Stimulated activated memory B cell treated with anti-CD40 and anti-IgM and Interleukin-4, amounts not matched to agents 10 μg/mL and 1 μg/mL and 100 μg/mL, for 72 hours (primary cell): ENCODE data around the gene WWOX.

Source experiments
- ATAC-seq: fragments of 150-1000 bp; cut with Tn5 transposase; 2 replicates; pipeline ENCODE4 v1.10.0; 2021
- H3K27ac Mint-ChIP-seq: one replicate; pipeline ENCODE4 v1.8.0; 2022; ENCODE audit warnings: mild to moderate bottlenecking, mixed read lengths
- H3K27me3 Mint-ChIP-seq: one replicate; pipeline ENCODE4 v1.8.0; 2022; ENCODE audit warnings: mixed read lengths
- H3K36me3 Mint-ChIP-seq: one replicate; pipeline ENCODE4 v1.8.0; 2022; ENCODE audit warnings: mixed read lengths
- H3K4me1 Mint-ChIP-seq: one replicate; pipeline ENCODE4 v1.8.0; 2022; ENCODE audit warnings: mixed read lengths
- H3K4me3 Mint-ChIP-seq: one replicate; pipeline ENCODE4 v1.8.0; 2022; ENCODE audit warnings: mild to moderate bottlenecking, moderate library complexity, mixed read lengths
- H3K9me3 Mint-ChIP-seq: one replicate; pipeline ENCODE4 v1.8.0; 2022; ENCODE audit warnings: mixed read lengths

Gene WWOX

GRCh38 chr16:78184238-78185183 lies 85.1 kb downstream of the WWOX start:
- no peak for ATAC-seq
- Mint-ChIP-seq H3K27me3 (no peaks in the 10 kb centered on the region), H3K36me3 (peaks cover 6% of the 10 kb centered on the region), H3K9me3 (no peaks in the 10 kb centered on the region), H3K4me1 (peaks cover 14% of the 10 kb centered on the region), H3K27ac (no peak overlapping the region), H3K4me3 (no peak overlapping the region)

GRCh38 chr16:78189121-78189520 lies 89.7 kb downstream of the WWOX start:
- H3K27me3 Mint-ChIP-seq = no peaks in the 10 kb centered on the region
- peaks cover 7% of the 10 kb centered on the region for H3K9me3 Mint-ChIP-seq
- peaks cover 6% of the 10 kb centered on the region for H3K36me3 Mint-ChIP-seq
- no peak overlapping the region for H3K27ac Mint-ChIP-seq
- no peak for ATAC-seq
- H3K4me1 Mint-ChIP-seq = peaks cover 21% of the 10 kb centered on the region
- no peak overlapping the region for H3K4me3 Mint-ChIP-seq

- ATAC-seq = no peak
- Mint-ChIP-seq H3K27me3 (no peaks in the 10 kb centered on the region), H3K9me3 (peaks cover 7% of the 10 kb centered on the region), H3K4me3 (no peak overlapping the region), H3K4me1 (peaks cover 27% of the 10 kb centered on the region), H3K27ac (no peak overlapping the region), H3K36me3 (peaks cover 6% of the 10 kb centered on the region)
Measured at GRCh38 chr16:78192734-78193488, 93.5 kb downstream of the WWOX start.

GRCh38 chr16:78194948-78195347 lies 95.5 kb downstream of the WWOX start:
- Mint-ChIP-seq H3K27ac (no peak overlapping the region), H3K27me3 (no peaks in the 10 kb centered on the region), H3K4me3 (no peak overlapping the region), H3K4me1 (peaks cover 11% of the 10 kb centered on the region), H3K36me3 (peaks cover 4% of the 10 kb centered on the region), H3K9me3 (peaks cover 4% of the 10 kb centered on the region)
- ATAC-seq = no peak

- H3K27me3 Mint-ChIP-seq = no peaks in the 10 kb centered on the region
Measured at GRCh38 chr16:78195797-78196196, 96.3 kb downstream of the WWOX start.

GRCh38 chr16:78196502-78196901 lies 97.0 kb downstream of the WWOX start:
- Mint-ChIP-seq H3K27me3 (no peaks in the 10 kb centered on the region), H3K4me3 (no peak overlapping the region), H3K27ac (no peak overlapping the region), H3K4me1 (peaks cover 6% of the 10 kb centered on the region), H3K36me3 (no peaks in the 10 kb centered on the region), H3K9me3 (no peaks in the 10 kb centered on the region)
- ATAC-seq = no peak

More at GRCh38 chr16:78195797-78196196, 96.3 kb downstream of the WWOX start:
- no peaks in the 10 kb centered on the region for H3K36me3 Mint-ChIP-seq
- H3K27ac Mint-ChIP-seq = no peak overlapping the region
- no peak for ATAC-seq
- peaks cover 6% of the 10 kb centered on the region for H3K4me1 Mint-ChIP-seq
- H3K9me3 Mint-ChIP-seq = no peaks in the 10 kb centered on the region
- no peak overlapping the region for H3K4me3 Mint-ChIP-seq

GRCh38 chr16:78198288-78198687 lies 98.8 kb downstream of the WWOX start:
- H3K9me3 Mint-ChIP-seq = no peaks in the 10 kb centered on the region
- H3K4me3 Mint-ChIP-seq = no peak overlapping the region
- H3K27ac Mint-ChIP-seq = no peak overlapping the region
- H3K27me3 Mint-ChIP-seq = no peaks in the 10 kb centered on the region
- no peaks in the 10 kb centered on the region for H3K36me3 Mint-ChIP-seq
- ATAC-seq = no peak
- H3K4me1 Mint-ChIP-seq = peaks cover 6% of the 10 kb centered on the region

- H3K27ac Mint-ChIP-seq = no peak overlapping the region
- H3K9me3 Mint-ChIP-seq = no peaks in the 10 kb centered on the region
- H3K4me1 Mint-ChIP-seq = peaks cover 6% of the 10 kb centered on the region
- ATAC-seq = no peak
- no peak overlapping the region for H3K4me3 Mint-ChIP-seq
- H3K27me3 Mint-ChIP-seq = no peaks in the 10 kb centered on the region
- no peaks in the 10 kb centered on the region for H3K36me3 Mint-ChIP-seq
Measured at GRCh38 chr16:78199325-78200022, 100.0 kb downstream of the WWOX start.

GRCh38 chr16:78200023-78200389 lies 100.6 kb downstream of the WWOX start:
- ATAC-seq = no peak
- H3K36me3 Mint-ChIP-seq = no peaks in the 10 kb centered on the region

GRCh38 chr16:78200623-78201096 lies 101.2 kb downstream of the WWOX start:
- Mint-ChIP-seq H3K27me3 (no peaks in the 10 kb centered on the region), H3K4me1 (no peaks in the 10 kb centered on the region), H3K9me3 (peaks cover 5% of the 10 kb centered on the region), H3K4me3 (no peak overlapping the region), H3K36me3 (no peaks in the 10 kb centered on the region), H3K27ac (no peak overlapping the region)
- ATAC-seq = no peak

More at GRCh38 chr16:78200023-78200389, 100.6 kb downstream of the WWOX start:
- Mint-ChIP-seq H3K4me3 (no peak overlapping the region), H3K9me3 (no peaks in the 10 kb centered on the region), H3K4me1 (peaks cover 4% of the 10 kb centered on the region), H3K27me3 (no peaks in the 10 kb centered on the region), H3K27ac (no peak overlapping the region)

- Mint-ChIP-seq H3K36me3 (peaks cover 4% of the 10 kb centered on the region), H3K27me3 (no peaks in the 10 kb centered on the region), H3K4me3 (no peak overlapping the region), H3K4me1 (no peaks in the 10 kb centered on the region), H3K27ac (no peak overlapping the region), H3K9me3 (peaks cover 7% of the 10 kb centered on the region)
- ATAC-seq = no peak
Measured at GRCh38 chr16:78205506-78205905, 106.1 kb downstream of the WWOX start.

GRCh38 chr16:78206623-78207223 lies 107.3 kb downstream of the WWOX start:
- no peak overlapping the region for H3K4me3 Mint-ChIP-seq
- peaks cover 10% of the 10 kb centered on the region for H3K36me3 Mint-ChIP-seq
- no peak for ATAC-seq
- peaks cover 7% of the 10 kb centered on the region for H3K9me3 Mint-ChIP-seq
- no peaks in the 10 kb centered on the region for H3K27me3 Mint-ChIP-seq
- H3K27ac Mint-ChIP-seq = no peak overlapping the region
- H3K4me1 Mint-ChIP-seq = no peaks in the 10 kb centered on the region

GRCh38 chr16:78209951-78210661 lies 110.7 kb downstream of the WWOX start:
- H3K27ac Mint-ChIP-seq = no peak overlapping the region
- H3K36me3 Mint-ChIP-seq = peaks cover 10% of the 10 kb centered on the region
- ATAC-seq = no peak
- no peak overlapping the region for H3K4me3 Mint-ChIP-seq
- H3K27me3 Mint-ChIP-seq = no peaks in the 10 kb centered on the region
- peaks cover 7% of the 10 kb centered on the region for H3K9me3 Mint-ChIP-seq
- peaks cover 8% of the 10 kb centered on the region for H3K4me1 Mint-ChIP-seq

- H3K36me3 Mint-ChIP-seq = peaks cover 10% of the 10 kb centered on the region
- no peaks in the 10 kb centered on the region for H3K9me3 Mint-ChIP-seq
- no peaks in the 10 kb centered on the region for H3K27me3 Mint-ChIP-seq
- no peak overlapping the region for H3K27ac Mint-ChIP-seq
- peaks cover 11% of the 10 kb centered on the region for H3K4me1 Mint-ChIP-seq
- no peak overlapping the region for H3K4me3 Mint-ChIP-seq
- ATAC-seq = no peak
Measured at GRCh38 chr16:78211020-78211599, 111.7 kb downstream of the WWOX start.
